Measurements from ENCODE around the gene DPH7. TPM values are rescaled to one million over a fixed set of nuclear protein-coding genes. Genes with fewer than 3 reads are reported as not detected.

Gene DPH7
- total RNA-seq, 1 donor from 2014 or later, result 34.4 TPM

DNA sequence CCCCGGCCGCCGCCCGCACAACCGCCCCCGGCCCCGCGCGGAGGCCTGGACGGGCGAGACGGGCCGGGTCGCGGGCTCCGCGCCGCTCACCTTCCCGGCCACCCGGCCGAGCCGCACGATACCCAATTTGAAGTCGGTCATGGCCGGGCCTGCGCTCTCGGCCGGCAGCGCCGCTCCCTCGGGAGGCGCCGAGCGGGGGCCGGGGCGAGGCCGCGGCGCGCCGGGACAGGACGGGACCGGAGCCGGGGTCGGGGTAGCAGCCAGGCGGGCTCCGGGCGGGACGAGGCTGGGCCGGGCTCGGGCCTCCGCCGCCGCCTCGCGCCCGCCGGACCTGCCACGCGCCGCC is 11.4 kb upstream of the DPH7 start:
- peaks cover 42% of the 10 kb centered on the region for H3K79me2 ChIP-seq (ENCODE audit: insufficient read depth, low read length)
- H3K9ac ChIP-seq (ENCODE audit: low read length), result peak overlapping the region; percentile 85
- H3K4me1 ChIP-seq (ENCODE audit: insufficient read depth, low read length), result peaks cover 10% of the 10 kb centered on the region
- H3K9me3 ChIP-seq (ENCODE audit: insufficient read depth, low read depth, low read length), result no peaks in the 10 kb centered on the region
- no peaks in the 10 kb centered on the region for H3K27me3 ChIP-seq (ENCODE audit: insufficient read depth, low read length)
- no peak overlapping the region for H3K27ac ChIP-seq (ENCODE audit: low read depth, low read length)
- H3K4me3 ChIP-seq (ENCODE audit: insufficient read depth, low read depth, low read length), result peak overlapping the region; percentile 79
- H3K4me1 Mint-ChIP-seq (ENCODE audit: low read depth, unreplicated experiment), result peaks cover 4% of the 10 kb centered on the region
- no peak overlapping the region for H3K27ac Mint-ChIP-seq (ENCODE audit: unreplicated experiment)
- TF ChIP-seq EZH2 (IDR thresholded peaks at IDR 0.05; ENCODE audit: insufficient read depth, low read length), result no peak
- TF ChIP-seq, protein P1, sequence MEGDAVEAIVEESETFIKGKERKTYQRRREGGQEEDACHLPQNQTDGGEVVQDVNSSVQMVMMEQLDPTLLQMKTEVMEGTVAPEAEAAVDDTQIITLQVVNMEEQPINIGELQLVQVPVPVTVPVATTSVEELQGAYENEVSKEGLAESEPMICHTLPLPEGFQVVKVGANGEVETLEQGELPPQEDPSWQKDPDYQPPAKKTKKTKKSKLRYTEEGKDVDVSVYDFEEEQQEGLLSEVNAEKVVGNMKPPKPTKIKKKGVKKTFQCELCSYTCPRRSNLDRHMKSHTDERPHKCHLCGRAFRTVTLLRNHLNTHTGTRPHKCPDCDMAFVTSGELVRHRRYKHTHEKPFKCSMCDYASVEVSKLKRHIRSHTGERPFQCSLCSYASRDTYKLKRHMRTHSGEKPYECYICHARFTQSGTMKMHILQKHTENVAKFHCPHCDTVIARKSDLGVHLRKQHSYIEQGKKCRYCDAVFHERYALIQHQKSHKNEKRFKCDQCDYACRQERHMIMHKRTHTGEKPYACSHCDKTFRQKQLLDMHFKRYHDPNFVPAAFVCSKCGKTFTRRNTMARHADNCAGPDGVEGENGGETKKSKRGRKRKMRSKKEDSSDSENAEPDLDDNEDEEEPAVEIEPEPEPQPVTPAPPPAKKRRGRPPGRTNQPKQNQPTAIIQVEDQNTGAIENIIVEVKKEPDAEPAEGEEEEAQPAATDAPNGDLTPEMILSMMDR (IDR thresholded peaks at IDR 0.05; ENCODE audit: insufficient read depth, low read depth, low read length), result no peak
- DNase-seq (ENCODE audit: low read depth), result no peak
- H3K36me3 Mint-ChIP-seq (ENCODE audit: low read depth, unreplicated experiment), result peaks cover 4% of the 10 kb centered on the region
- H3K4me3 Mint-ChIP-seq (ENCODE audit: unreplicated experiment), result no peak overlapping the region
- H2AFZ ChIP-seq (ENCODE audit: low read depth, low read length), result no peak overlapping the region
- peaks cover 19% of the 10 kb centered on the region for H3K36me3 ChIP-seq (ENCODE audit: insufficient read depth, low read length)
- H3K27me3 Mint-ChIP-seq (ENCODE audit: low read depth, unreplicated experiment), result peaks cover 6% of the 10 kb centered on the region
- peak overlapping the region; percentile 98 for H3K4me2 ChIP-seq (ENCODE audit: low read length)
- peaks cover 42% of the 10 kb centered on the region for H4K20me1 ChIP-seq (ENCODE audit: insufficient read depth, low read length)
- FAIRE-seq, result no peak
- H3K9me3 Mint-ChIP-seq (ENCODE audit: unreplicated experiment), result no peaks in the 10 kb centered on the region

DNA sequence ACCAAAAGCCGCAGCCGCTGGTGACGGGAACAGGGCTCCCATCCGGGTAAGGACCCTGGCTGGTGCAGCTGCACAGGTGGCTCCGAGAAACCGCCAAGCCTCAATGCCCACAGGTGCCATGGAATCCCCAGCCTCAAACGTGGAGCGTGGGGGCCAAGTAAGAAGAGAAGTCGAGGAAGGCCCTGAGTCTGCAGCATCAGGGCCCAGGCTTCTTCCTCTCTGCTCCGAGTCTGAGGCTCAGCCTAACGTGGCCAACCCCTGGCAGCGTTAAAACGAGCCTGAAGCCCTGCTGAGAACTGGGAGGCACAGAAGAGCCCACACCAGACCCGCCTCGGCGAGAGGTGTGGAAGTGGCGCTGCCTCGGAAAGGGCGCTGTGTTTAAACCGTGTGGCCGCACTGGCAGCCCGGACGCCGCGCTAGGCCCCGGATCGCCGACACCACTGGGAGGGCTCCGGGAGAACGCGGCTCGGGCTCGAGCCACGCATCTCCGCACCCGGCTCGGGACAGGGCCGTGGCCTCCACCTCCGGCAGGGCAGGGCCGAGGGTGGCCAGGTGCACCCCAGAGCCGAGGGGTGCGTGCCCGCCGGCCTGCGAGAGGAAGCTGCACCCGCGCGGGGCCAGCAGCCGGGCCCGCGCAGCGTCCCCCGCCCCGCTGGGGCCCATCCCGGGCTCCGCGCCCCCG is 10.9 kb upstream of the DPH7 start:
- no peak for TF ChIP-seq EZH2 (IDR thresholded peaks at IDR 0.05; ENCODE audit: insufficient read depth, low read length)
- TF ChIP-seq, protein P1 (IDR thresholded peaks at IDR 0.05; ENCODE audit: insufficient read depth, low read depth, low read length), result no peak
- H3K9me3 Mint-ChIP-seq (ENCODE audit: unreplicated experiment), result no peaks in the 10 kb centered on the region
- no peaks in the 10 kb centered on the region for H3K9me3 ChIP-seq (ENCODE audit: insufficient read depth, low read depth, low read length)
- peak overlapping the region; percentile 79 for H3K4me3 ChIP-seq (ENCODE audit: insufficient read depth, low read depth, low read length)
- peak overlapping the region; percentile 52 for H2AFZ ChIP-seq (ENCODE audit: low read depth, low read length)
- peak overlapping the region; percentile 85 for H3K9ac ChIP-seq (ENCODE audit: low read length)
- H3K4me1 ChIP-seq (ENCODE audit: insufficient read depth, low read length), result peaks cover 10% of the 10 kb centered on the region
- peaks cover 4% of the 10 kb centered on the region for H3K4me1 Mint-ChIP-seq (ENCODE audit: low read depth, unreplicated experiment)
- H3K27me3 Mint-ChIP-seq (ENCODE audit: low read depth, unreplicated experiment), result peaks cover 6% of the 10 kb centered on the region
- peak; percentile 3 for DNase-seq (ENCODE audit: low read depth)
- H3K27ac Mint-ChIP-seq (ENCODE audit: unreplicated experiment), result no peak overlapping the region
- peak overlapping the region; percentile 88 for H3K4me3 Mint-ChIP-seq (ENCODE audit: unreplicated experiment)
- no peak overlapping the region for H3K27ac ChIP-seq (ENCODE audit: low read depth, low read length)
- peaks cover 19% of the 10 kb centered on the region for H3K36me3 ChIP-seq (ENCODE audit: insufficient read depth, low read length)
- peak overlapping the region; percentile 98 for H3K4me2 ChIP-seq (ENCODE audit: low read length)
- H3K79me2 ChIP-seq (ENCODE audit: insufficient read depth, low read length), result peaks cover 44% of the 10 kb centered on the region
- H4K20me1 ChIP-seq (ENCODE audit: insufficient read depth, low read length), result peaks cover 45% of the 10 kb centered on the region
- no peaks in the 10 kb centered on the region for H3K27me3 ChIP-seq (ENCODE audit: insufficient read depth, low read length)
- FAIRE-seq, result no peak
- peaks cover 4% of the 10 kb centered on the region for H3K36me3 Mint-ChIP-seq (ENCODE audit: low read depth, unreplicated experiment)

DNA sequence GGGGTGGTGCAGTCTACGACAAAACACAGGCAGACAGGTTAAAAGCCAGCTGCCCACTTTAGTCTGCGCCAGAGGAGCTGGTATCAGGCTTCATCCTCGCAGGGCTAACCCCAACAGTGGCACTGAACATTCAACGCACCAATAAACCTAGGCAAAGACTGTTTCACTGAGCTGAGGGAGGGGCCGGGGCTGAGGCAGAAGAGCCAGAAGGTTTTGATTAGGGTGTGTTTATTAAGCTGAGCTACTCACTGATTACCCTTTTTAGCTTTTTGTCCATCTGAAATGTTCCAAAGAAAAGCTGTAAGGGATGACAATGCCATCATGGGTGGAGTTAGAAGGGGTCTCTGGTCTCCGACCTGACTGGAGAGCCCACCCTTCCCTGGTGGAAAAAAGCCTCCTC is 10.2 kb upstream of the DPH7 start:
- peak overlapping the region; percentile 98 for H3K4me2 ChIP-seq (ENCODE audit: low read length)
- H3K79me2 ChIP-seq (ENCODE audit: insufficient read depth, low read length), result peaks cover 51% of the 10 kb centered on the region
- Mint-ChIP-seq H3K36me3 (ENCODE audit: low read depth, unreplicated experiment) (peaks cover 4% of the 10 kb centered on the region), H3K27ac (ENCODE audit: unreplicated experiment) (no peak overlapping the region), H3K4me1 (ENCODE audit: low read depth, unreplicated experiment) (peaks cover 4% of the 10 kb centered on the region), H3K9me3 (ENCODE audit: unreplicated experiment) (no peaks in the 10 kb centered on the region), H3K4me3 (ENCODE audit: unreplicated experiment) (peak overlapping the region; percentile 88), H3K27me3 (ENCODE audit: low read depth, unreplicated experiment) (peaks cover 6% of the 10 kb centered on the region)
- FAIRE-seq, result no peak
- no peak overlapping the region for H2AFZ ChIP-seq (ENCODE audit: low read depth, low read length)
- H3K4me1 ChIP-seq (ENCODE audit: insufficient read depth, low read length), result peaks cover 10% of the 10 kb centered on the region
- peak overlapping the region; percentile 79 for H3K4me3 ChIP-seq (ENCODE audit: insufficient read depth, low read depth, low read length)
- no peaks in the 10 kb centered on the region for H3K27me3 ChIP-seq (ENCODE audit: insufficient read depth, low read length)
- DNase-seq (ENCODE audit: low read depth), result no peak
- peaks cover 52% of the 10 kb centered on the region for H4K20me1 ChIP-seq (ENCODE audit: insufficient read depth, low read length)
- H3K27ac ChIP-seq (ENCODE audit: low read depth, low read length), result no peak overlapping the region
- TF ChIP-seq EZH2 (IDR thresholded peaks at IDR 0.05; ENCODE audit: insufficient read depth, low read length), result no peak
- TF ChIP-seq, protein P1 (IDR thresholded peaks at IDR 0.05; ENCODE audit: insufficient read depth, low read depth, low read length), result no peak
- peaks cover 19% of the 10 kb centered on the region for H3K36me3 ChIP-seq (ENCODE audit: insufficient read depth, low read length)
- peak overlapping the region; percentile 85 for H3K9ac ChIP-seq (ENCODE audit: low read length)
- H3K9me3 ChIP-seq (ENCODE audit: insufficient read depth, low read depth, low read length), result no peaks in the 10 kb centered on the region
